Neuron (in vitro differentiated cells): ENCODE results near the gene PCDHGA6.
"Not testable (repeated sequence)": the region's sequence is repeated elsewhere in the genome, so short reads cannot be mapped to it uniquely, and the experiment has no call there.

Source experiments
- H2AFZ ChIP-seq: one replicate; pipeline ENCODE4 v1.6.1; 2013; ENCODE audit warnings: low read depth, mild to moderate bottlenecking, inconsistent platforms, low read length, moderate library complexity
- H3K27me3 ChIP-seq: one replicate; pipeline ENCODE4 v1.6.1; 2013; ENCODE audit warnings: low read length; ENCODE audit not compliant: insufficient read depth
- H3K36me3 ChIP-seq: one replicate; pipeline ENCODE4 v1.6.1; 2013; ENCODE audit warnings: low read length; ENCODE audit not compliant: insufficient read depth
- H3K4me1 ChIP-seq: one replicate; pipeline ENCODE4 v1.6.1; 2013; ENCODE audit warnings: low read length; ENCODE audit not compliant: insufficient read depth
- H3K4me3 ChIP-seq: 2 replicates; pipeline ENCODE4 v1.5.1; 2013; ENCODE audit warnings: mild to moderate bottlenecking, low read length, moderate library complexity
- H3K9me3 ChIP-seq: one replicate; pipeline ENCODE4 v1.6.1; 2013; ENCODE audit warnings: low read length

The PCDHGA6 gene

DNA sequence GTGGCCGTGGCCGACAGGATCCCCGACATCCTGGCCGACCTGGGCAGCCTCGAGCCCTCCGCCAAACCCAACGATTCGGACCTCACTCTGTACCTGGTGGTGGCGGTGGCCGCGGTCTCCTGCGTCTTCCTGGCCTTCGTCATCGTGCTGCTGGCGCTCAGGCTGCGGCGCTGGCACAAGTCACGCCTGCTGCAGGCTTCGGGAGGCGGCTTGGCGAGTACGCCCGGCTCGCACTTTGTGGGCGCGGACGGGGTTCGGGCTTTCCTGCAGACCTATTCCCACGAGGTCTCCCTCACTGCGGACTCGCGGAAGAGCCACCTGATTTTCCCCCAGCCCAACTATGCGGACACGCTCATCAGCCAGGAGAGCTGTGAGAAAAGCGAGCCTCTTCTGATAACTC is 27.7 kb upstream of the PCDHGA6 start:
- H3K36me3 ChIP-seq, H3K4me1 ChIP-seq, H3K27me3 ChIP-seq, H3K4me3 ChIP-seq, H2AFZ ChIP-seq: not testable (repeated sequence)
- H3K9me3 ChIP-seq: peaks cover 15% of the 10 kb centered on the region

DNA sequence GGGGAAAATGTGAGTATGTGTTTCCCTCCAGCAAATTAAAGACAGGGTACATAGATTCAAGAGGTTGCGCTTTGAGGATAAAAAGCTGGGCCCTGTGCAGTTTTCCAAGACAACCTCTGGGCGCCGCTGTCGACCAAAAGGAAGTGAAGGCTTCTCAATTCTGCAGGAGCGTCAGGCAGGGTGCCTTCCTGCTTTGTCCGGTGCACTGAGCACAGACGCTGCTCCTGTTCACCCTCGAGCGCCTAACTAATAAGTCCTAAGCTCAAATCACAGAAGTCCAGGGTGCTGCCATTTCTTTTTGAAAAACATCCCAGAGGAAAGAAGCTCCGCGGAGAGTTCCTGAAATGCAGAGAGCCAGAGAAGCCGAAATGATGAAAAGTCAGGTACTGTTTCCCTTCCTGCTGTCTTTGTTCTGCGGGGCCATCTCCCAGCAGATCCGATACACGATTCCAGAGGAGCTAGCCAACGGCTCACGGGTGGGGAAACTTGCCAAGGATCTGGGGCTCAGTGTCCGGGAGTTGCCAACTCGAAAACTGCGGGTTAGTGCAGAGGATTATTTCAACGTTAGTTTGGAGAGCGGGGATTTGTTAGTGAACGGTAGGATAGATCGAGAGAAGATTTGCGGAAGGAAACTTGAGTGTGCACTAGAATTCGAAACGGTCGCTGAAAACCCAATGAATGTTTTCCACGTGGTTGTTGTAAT is 23.6 kb upstream of the PCDHGA6 start, which contains the start of gene PCDHGB1:
Gene PCDHGB1 (plus strand): TSS at position 183 of the 703 bp plus-strand sequence. CDS start 162 bp downstream, at position 345.
- no peaks in the 10 kb centered on the region for H3K36me3 ChIP-seq
- H3K4me3 ChIP-seq: peak within 1 kb of the TSS; percentile 32
- no peaks in the 10 kb centered on the region for H3K27me3 ChIP-seq
- no peaks in the 10 kb centered on the region for H3K4me1 ChIP-seq
- H2AFZ ChIP-seq: peak within 1 kb of the TSS; percentile 32
- H3K9me3 ChIP-seq: peaks cover 24% of the 10 kb centered on the region

DNA sequence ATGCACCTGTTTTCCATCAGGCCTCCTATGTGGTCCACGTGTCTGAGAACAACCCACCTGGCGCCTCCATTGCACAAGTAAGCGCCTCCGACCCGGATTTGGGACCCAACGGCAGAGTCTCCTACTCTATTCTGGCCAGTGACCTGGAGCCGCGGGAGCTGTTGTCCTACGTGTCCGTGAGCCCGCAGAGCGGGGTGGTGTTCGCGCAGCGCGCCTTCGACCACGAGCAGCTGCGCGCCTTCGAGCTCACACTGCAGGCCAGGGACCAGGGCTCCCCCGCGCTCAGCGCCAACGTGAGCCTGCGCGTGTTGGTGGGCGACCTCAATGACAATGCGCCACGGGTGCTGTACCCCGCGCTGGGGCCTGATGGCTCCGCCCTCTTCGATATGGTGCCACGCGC is 22.1 kb upstream of the PCDHGA6 start:
- peaks cover 32% of the 10 kb centered on the region for H3K9me3 ChIP-seq
- H3K4me1 ChIP-seq: no peaks in the 10 kb centered on the region
- no peaks in the 10 kb centered on the region for H3K27me3 ChIP-seq
- H3K36me3 ChIP-seq: no peaks in the 10 kb centered on the region
- H3K4me3 ChIP-seq: no peak overlapping the region
- H2AFZ ChIP-seq: no peak overlapping the region

DNA sequence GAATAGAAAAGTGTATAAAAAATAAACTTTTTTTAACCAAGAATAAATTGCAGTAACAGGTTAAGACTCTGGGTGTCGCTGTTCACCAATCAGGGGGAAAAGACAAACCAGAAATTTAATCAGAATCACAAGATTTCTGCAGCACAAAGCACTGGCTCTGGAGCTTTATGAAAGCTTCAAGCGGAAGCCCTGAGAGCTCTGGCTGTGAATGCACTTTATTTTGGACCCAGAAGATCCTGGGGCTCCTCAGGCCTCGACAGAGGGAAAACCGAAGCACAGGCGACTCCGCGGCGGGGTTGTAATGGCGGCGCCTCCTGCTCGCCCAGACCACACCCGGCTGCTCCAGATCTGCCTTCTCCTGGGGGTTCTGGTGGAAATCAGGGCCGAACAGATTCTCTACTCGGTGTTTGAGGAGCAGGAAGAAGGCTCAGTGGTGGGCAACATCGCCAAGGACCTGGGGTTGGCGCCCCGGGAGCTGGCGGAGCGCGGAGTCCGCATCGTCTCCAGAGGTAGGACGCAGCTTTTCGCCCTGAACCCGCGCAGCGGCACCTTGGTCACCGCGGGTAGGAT is 18.7 kb upstream of the PCDHGA6 start, which contains the start of gene PCDHGA4:
Gene PCDHGA4 (plus strand): TSS at position 122 of the 570 bp plus-strand sequence. CDS start 87 bp downstream, at position 209.
- H2AFZ ChIP-seq: no peak within 1 kb of the TSS
- no peak within 1 kb of the TSS for H3K4me3 ChIP-seq
- no peaks in the 10 kb centered on the region for H3K36me3 ChIP-seq
- H3K9me3 ChIP-seq: peaks cover 40% of the 10 kb centered on the region
- no peaks in the 10 kb centered on the region for H3K27me3 ChIP-seq
- no peaks in the 10 kb centered on the region for H3K4me1 ChIP-seq

DNA sequence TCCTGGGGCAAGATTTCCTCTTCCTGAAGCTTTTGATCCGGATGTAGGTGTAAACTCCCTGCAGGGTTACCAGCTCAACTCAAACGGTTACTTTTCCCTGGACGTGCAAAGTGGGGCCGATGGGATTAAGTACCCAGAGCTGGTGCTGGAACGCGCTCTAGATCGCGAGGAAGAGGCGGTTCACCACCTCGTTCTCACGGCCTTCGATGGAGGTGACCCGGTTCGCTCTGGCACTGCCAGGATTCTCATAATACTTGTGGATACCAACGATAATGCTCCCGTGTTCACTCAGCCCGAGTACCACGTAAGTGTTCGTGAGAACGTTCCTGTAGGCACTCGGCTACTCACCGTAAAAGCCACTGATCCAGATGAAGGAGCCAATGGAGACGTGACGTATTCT is 18.1 kb upstream of the PCDHGA6 start:
- H3K36me3 ChIP-seq: no peaks in the 10 kb centered on the region
- no peaks in the 10 kb centered on the region for H3K27me3 ChIP-seq
- no peak overlapping the region for H2AFZ ChIP-seq
- peaks cover 42% of the 10 kb centered on the region for H3K9me3 ChIP-seq
- H3K4me3 ChIP-seq: no peak overlapping the region
- H3K4me1 ChIP-seq: no peaks in the 10 kb centered on the region

DNA sequence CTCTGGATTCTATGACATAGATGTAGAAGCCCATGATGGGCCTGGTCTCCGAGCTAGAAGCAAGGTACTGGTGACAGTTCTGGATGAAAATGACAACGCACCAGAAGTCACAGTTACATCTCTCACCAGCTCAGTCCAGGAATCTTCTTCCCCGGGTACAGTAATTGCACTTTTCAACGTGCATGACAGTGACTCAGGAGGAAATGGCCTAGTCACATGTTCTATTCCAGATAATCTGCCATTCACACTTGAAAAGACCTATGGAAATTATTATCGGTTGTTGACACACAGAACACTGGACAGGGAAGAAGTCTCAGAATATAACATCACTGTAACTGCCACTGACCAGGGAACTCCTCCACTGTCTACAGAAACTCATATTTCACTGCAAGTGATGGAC is 17.6 kb upstream of the PCDHGA6 start:
- Histone ChIP-seq H2AFZ (no peak overlapping the region), H3K9me3 (peaks cover 42% of the 10 kb centered on the region), H3K27me3 (no peaks in the 10 kb centered on the region), H3K36me3 (no peaks in the 10 kb centered on the region), H3K4me1 (no peaks in the 10 kb centered on the region), H3K4me3 (no peak overlapping the region)

DNA sequence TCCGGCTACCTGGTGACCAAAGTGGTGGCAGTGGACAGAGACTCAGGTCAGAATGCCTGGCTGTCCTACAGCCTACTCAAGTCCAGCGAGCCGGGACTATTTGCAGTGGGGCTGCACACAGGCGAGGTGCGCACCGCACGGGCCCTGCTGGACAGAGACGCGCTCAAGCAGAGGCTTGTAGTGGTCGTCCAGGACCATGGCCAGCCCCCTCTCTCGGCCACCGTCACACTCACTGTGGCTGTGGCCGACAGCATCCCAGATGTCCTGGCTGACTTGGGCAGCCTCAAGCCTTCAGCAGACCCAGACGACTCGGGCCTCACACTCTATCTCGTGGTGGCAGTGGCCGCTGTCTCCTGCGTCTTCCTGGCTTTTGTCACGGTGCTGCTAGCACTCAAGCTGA is 16.7 kb upstream of the PCDHGA6 start:
- peaks cover 40% of the 10 kb centered on the region for H3K9me3 ChIP-seq
- H3K4me1 ChIP-seq: no peaks in the 10 kb centered on the region
- H3K4me3 ChIP-seq: no peak overlapping the region
- H3K36me3 ChIP-seq: no peaks in the 10 kb centered on the region
- no peaks in the 10 kb centered on the region for H3K27me3 ChIP-seq
- H2AFZ ChIP-seq: no peak overlapping the region

DNA sequence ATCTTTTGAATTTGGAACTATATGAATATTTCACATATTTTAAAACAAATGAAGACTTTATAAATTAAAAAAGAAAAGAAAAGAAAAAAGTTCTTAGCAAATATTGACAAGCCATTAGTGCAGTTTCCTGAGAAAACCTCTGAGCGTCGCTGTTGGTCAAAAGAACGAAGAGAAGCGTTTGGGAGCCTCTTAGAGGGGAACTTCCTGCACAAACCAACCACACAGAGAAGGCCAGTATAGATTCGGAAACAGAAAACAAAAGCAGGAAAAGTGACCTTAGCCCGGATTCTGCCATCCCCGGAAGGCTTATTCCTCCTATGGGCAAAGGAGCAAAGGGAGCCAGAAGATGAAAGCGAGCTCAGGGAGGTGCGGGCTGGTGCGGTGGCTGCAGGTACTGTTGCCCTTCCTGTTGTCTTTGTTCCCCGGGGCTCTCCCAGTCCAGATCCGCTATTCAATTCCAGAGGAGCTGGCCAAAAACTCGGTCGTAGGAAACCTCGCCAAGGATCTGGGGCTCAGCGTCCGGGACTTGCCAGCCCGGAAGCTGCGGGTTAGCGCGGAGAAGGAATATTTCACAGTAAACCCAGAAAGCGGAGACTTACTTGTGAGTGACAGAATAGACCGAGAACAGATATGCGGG is 13.8 kb upstream of the PCDHGA6 start, which contains the start of gene PCDHGB2:
Gene PCDHGB2 (plus strand): TSS at position 205 of the 637 bp plus-strand sequence. CDS start 142 bp downstream, at position 347.
- no peaks in the 10 kb centered on the region for H3K36me3 ChIP-seq
- no peak within 1 kb of the TSS for H2AFZ ChIP-seq
- H3K4me1 ChIP-seq: no peaks in the 10 kb centered on the region
- H3K9me3 ChIP-seq: peaks cover 47% of the 10 kb centered on the region
- H3K4me3 ChIP-seq: no peak within 1 kb of the TSS
- no peaks in the 10 kb centered on the region for H3K27me3 ChIP-seq

DNA sequence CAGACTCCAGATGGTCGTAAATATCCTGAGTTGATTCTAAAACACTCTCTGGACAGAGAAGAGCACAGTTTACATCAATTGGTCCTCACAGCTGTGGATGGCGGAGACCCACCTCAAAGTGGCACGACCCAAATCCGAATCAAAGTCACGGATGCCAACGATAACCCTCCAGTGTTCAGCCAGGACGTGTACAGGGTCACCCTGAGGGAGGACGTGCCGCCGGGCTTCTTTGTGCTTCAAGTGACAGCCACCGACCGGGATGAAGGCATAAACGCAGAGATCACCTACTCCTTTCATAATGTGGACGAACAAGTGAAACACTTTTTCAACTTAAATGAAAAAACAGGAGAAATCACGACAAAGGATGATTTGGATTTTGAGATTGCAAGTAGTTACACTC is 13.0 kb upstream of the PCDHGA6 start:
- Histone ChIP-seq H3K4me1 (no peaks in the 10 kb centered on the region), H3K4me3 (no peak overlapping the region), H3K27me3 (no peaks in the 10 kb centered on the region), H2AFZ (no peak overlapping the region), H3K9me3 (peaks cover 47% of the 10 kb centered on the region), H3K36me3 (no peaks in the 10 kb centered on the region)

DNA sequence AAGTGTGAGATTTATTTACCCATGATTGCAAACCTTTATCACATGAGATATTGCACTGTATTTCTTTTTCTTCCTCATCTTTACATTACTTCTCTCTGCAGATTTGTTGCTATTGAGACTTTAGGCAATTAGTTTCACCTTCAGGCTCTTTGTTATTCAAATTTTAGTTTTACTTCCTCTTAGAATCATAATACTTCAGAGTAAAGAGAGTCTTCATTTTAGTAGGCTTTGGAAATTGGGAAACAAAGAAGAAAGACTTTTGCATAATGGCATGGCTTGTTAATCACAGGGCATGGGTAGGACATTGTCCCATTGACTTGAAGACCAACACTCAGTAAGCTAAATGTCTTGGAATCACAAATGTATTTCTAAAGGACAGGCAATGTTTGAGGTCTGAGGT is 11.0 kb upstream of the PCDHGA6 start:
- H3K4me1 ChIP-seq: no peaks in the 10 kb centered on the region

DNA sequence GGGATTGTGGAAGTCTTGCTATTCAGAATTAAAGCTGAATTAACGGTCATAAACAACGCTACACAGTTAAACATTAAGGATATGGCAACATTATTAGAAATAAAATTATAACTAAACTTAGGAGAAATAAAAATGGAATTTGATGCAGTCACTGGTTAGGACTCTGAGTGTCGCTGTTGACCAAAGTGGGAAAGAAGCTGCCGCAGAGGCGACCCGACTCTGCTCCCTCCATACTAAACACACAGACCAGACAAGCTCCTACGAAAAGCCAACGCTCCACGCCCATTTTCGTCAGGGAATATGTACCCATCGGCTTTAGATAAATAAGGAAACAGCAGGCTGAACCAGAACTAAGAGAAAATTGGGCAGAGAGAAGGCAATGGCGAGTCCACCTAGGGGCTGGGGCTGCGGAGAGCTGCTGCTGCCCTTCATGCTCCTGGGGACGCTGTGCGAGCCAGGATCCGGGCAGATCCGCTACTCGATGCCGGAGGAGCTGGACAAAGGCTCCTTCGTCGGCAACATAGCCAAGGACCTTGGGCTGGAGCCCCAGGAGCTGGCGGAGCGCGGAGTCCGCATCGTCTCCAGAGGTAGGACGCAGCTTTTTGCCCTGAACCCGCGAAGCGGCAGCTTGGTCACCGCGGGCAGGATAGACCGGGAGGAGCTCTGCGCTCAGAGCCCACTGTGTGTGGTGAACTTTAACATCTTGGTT is 9.6 kb upstream of the PCDHGA6 start, which contains the start of gene PCDHGA5:
Gene PCDHGA5 (plus strand): TSS at position 211 of the 709 bp plus-strand sequence. CDS start 169 bp downstream, at position 380.
- H3K9me3 ChIP-seq: peaks cover 40% of the 10 kb centered on the region
- H3K4me1 ChIP-seq: no peaks in the 10 kb centered on the region
- H3K4me3 ChIP-seq: no peak within 1 kb of the TSS
- H2AFZ ChIP-seq: no peak within 1 kb of the TSS
- no peaks in the 10 kb centered on the region for H3K36me3 ChIP-seq
- no peaks in the 10 kb centered on the region for H3K27me3 ChIP-seq

More for the DNA sequence above, 11.0 kb upstream of the PCDHGA6 start:
- no peak overlapping the region for H3K4me3 ChIP-seq
- no peak overlapping the region for H2AFZ ChIP-seq
- H3K36me3 ChIP-seq: no peaks in the 10 kb centered on the region
- H3K9me3 ChIP-seq: peaks cover 43% of the 10 kb centered on the region
- H3K27me3 ChIP-seq: no peaks in the 10 kb centered on the region

DNA sequence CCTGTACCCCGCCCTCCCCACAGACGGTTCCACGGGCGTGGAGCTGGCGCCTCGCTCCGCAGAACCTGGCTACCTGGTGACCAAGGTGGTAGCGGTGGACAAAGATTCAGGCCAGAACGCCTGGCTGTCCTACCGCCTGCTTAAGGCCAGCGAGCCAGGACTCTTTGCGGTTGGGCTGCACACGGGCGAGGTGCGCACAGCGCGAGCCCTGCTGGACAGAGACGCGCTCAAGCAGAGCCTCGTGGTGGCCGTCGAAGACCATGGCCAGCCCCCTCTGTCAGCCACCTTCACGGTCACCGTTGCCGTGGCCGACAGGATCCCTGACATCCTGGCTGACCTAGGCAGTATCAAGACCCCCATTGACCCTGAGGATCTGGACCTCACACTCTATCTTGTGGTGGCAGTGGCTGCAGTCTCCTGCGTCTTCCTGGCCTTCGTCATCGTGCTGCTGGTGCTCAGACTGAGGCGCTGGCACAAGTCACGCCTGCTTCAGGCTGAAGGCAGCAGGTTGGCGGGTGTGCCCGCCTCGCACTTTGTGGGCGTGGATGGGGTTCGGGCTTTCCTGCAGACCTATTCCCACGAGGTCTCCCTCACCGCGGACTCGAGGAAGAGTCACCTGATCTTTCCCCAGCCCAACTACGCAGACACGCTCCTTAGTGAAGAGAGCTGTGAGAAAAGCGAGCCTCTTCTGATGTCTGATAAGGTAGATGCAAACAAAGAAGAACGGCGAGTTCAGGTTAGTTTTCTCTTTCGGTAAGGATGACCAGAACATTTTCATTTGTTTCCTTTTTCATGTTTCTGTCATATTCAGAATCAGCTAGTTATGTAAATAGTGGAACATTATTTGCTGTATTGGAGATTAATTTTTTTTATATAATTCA is 7.4 kb upstream of the PCDHGA6 start:
- H2AFZ ChIP-seq: no peak overlapping the region
- H3K9me3 ChIP-seq: peaks cover 33% of the 10 kb centered on the region
- H3K4me1 ChIP-seq: no peaks in the 10 kb centered on the region
- no peak overlapping the region for H3K4me3 ChIP-seq
- H3K36me3 ChIP-seq: no peaks in the 10 kb centered on the region
- H3K27me3 ChIP-seq: no peaks in the 10 kb centered on the region
